GM23338 (cell line): Measurements from ENCODE around the gene CLIP2. TPM values are rescaled to one million over a fixed set of nuclear protein-coding genes. Genes with fewer than 3 reads are reported as not detected.

Source experiments
- ATAC-seq: fragments of 200-7000 bp; cut with Tn5 transposase; 3 replicates; pipeline ENCODE4 v1.9.1; 2020
- DNase-seq: peaks from one replicate; pipeline ENCODE4 v3.0.0-alpha.2; 2015; ENCODE audit warnings: low spot score
- H2AFZ ChIP-seq: fragments of 200-600 bp; sonication (generic); 2 replicates; pipeline ENCODE4 v1.8.0; 2016; ENCODE audit warnings: antibody characterized with exemption, mild to moderate bottlenecking, moderate library complexity
- H3F3A ChIP-seq: fragments of 200-600 bp; sonication (generic); replicated peaks from 2 replicates; pipeline ENCODE4 v1.8.0; 2017; ENCODE audit warnings: antibody characterized with exemption, mixed run types, low read depth
- H3K27ac ChIP-seq: fragments of 200-600 bp; sonication (generic); 2 replicates; pipeline ENCODE4 v1.6.1; 2016; ENCODE audit warnings: low read depth
- H3K27me3 ChIP-seq: fragments of 200-600 bp; sonication (generic); 2 replicates; pipeline ENCODE4 v1.8.0; 2016; ENCODE audit warnings: mild to moderate bottlenecking, mixed run types, moderate library complexity; ENCODE audit not compliant: insufficient read depth
- H3K36me3 ChIP-seq: fragments of 200-600 bp; sonication (generic); 2 replicates; pipeline ENCODE4 v1.8.0; 2016; ENCODE audit warnings: mild to moderate bottlenecking; ENCODE audit not compliant: insufficient read depth
- H3K4me1 ChIP-seq: fragments of 200-600 bp; sonication (generic); 2 replicates; pipeline ENCODE4 v1.8.0; 2016; ENCODE audit warnings: mild to moderate bottlenecking, moderate library complexity; ENCODE audit not compliant: insufficient read depth
- H3K4me2 ChIP-seq: fragments of 200-600 bp; sonication (generic); 2 replicates; pipeline ENCODE4 v1.7.1; 2017; ENCODE audit warnings: mixed run types
- H3K4me3 ChIP-seq: fragments of 200-600 bp; sonication (generic); 2 replicates; pipeline ENCODE4 v1.6.1; 2016; ENCODE audit warnings: mixed run types
- H3K79me2 ChIP-seq: fragments of 200-600 bp; sonication (generic); replicated peaks from 2 replicates; pipeline ENCODE4 v1.8.0; 2017; ENCODE audit warnings: mild to moderate bottlenecking; ENCODE audit not compliant: insufficient read depth
- H3K9me2 ChIP-seq: fragments of 200-600 bp; sonication (generic); 2 replicates; pipeline ENCODE4 v1.8.0; 2017; ENCODE audit not compliant: insufficient read depth
- H4K20me1 ChIP-seq: fragments of 200-600 bp; sonication (generic); replicated peaks from 2 replicates; pipeline ENCODE4 v1.8.0; 2017; ENCODE audit warnings: mild to moderate bottlenecking; ENCODE audit not compliant: insufficient read depth
- H3K27ac Mint-ChIP-seq: 2 replicates; pipeline ENCODE4 v1.8.0; 2020; ENCODE audit warnings: inconsistent platforms, mild to moderate bottlenecking, moderate library complexity, mixed read lengths
- H3K27me3 Mint-ChIP-seq: 3 replicates; pipeline ENCODE4 v1.8.0; 2022; ENCODE audit warnings: low read depth, mild to moderate bottlenecking, moderate library complexity, mixed read lengths, inconsistent platforms; ENCODE audit not compliant: insufficient read depth, poor library complexity
- H3K36me3 Mint-ChIP-seq: 3 replicates; pipeline ENCODE4 v1.8.0; 2021; ENCODE audit warnings: low read depth, mild to moderate bottlenecking, inconsistent platforms, moderate library complexity, mixed read lengths
- H3K4me1 Mint-ChIP-seq: 3 replicates; pipeline ENCODE4 v1.8.0; 2020; ENCODE audit warnings: mild to moderate bottlenecking, inconsistent platforms, mixed read lengths
- H3K4me3 Mint-ChIP-seq: 3 replicates; pipeline ENCODE4 v1.8.0; 2021; ENCODE audit warnings: moderate library complexity, mild to moderate bottlenecking, inconsistent platforms, mixed read lengths
- H3K9me3 Mint-ChIP-seq: 3 replicates; pipeline ENCODE4 v1.8.0; 2020; ENCODE audit warnings: moderate library complexity, mild to moderate bottlenecking, inconsistent platforms, mixed read lengths
- CTCF ChIP-seq, 2 experiments: fragments of 200-600 bp in 1 of 2; sonication (generic) in 1 of 2; conservative IDR thresholded peaks; 2 replicates each; pipeline versions ENCODE4 v1.5.1 to v1.6.1; 2016 to 2017; ENCODE audit warnings: antibody characterized with exemption in 2 of 2, low read depth in 2 of 2, mild to moderate bottlenecking in 2 of 2, moderate library complexity in 1 of 2
- ETS1 ChIP-seq: IDR thresholded peaks from 2 replicates; pipeline ENCODE4 v1.6.1; 2016; ENCODE audit warnings: antibody characterized with exemption
- EZH2 ChIP-seq: fragments of 200-600 bp; sonication (generic); IDR thresholded peaks from one replicate; pipeline ENCODE4 v1.8.0; 2017; ENCODE audit warnings: antibody characterized with exemption, mild to moderate bottlenecking, low read depth; ENCODE audit not compliant: unreplicated experiment
- EZH2phosphoT487 ChIP-seq: fragments of 200-600 bp; sonication (generic); IDR thresholded peaks from one replicate; pipeline ENCODE4 v1.8.1; 2018; ENCODE audit warnings: antibody characterized with exemption; ENCODE audit not compliant: unreplicated experiment
- JUNB ChIP-seq: IDR thresholded peaks from one replicate; pipeline ENCODE4 v1.6.1; 2016; ENCODE audit warnings: antibody characterized with exemption; ENCODE audit not compliant: unreplicated experiment
- NANOG ChIP-seq: IDR thresholded peaks from 2 replicates; pipeline ENCODE4 v1.6.1; 2016; ENCODE audit warnings: antibody characterized with exemption, borderline replicate concordance
- POLR2AphosphoS5 ChIP-seq: IDR thresholded peaks from 2 replicates; pipeline ENCODE4 v1.6.1; 2016; ENCODE audit warnings: antibody characterized with exemption, low read depth
- REST ChIP-seq: IDR thresholded peaks from one replicate; pipeline ENCODE4 v1.6.1; 2018; ENCODE audit warnings: antibody characterized with exemption; ENCODE audit not compliant: unreplicated experiment
- STAT1 ChIP-seq: IDR thresholded peaks from one replicate; pipeline ENCODE4 v1.6.1; 2016; ENCODE audit warnings: antibody characterized with exemption; ENCODE audit not compliant: unreplicated experiment
- ZNF114 ChIP-seq: fragments of 250-450 bp; sonication (Bioruptor Pico); IDR thresholded peaks from 2 replicates; pipeline ENCODE4 v1.5.0; 2020; ENCODE audit warnings: mild to moderate bottlenecking, moderate library complexity
- ZNF331 ChIP-seq: fragments of 250-450 bp; sonication (Bioruptor Pico); IDR thresholded peaks from 2 replicates; pipeline ENCODE4 v1.5.0; 2020; ENCODE audit warnings: low read depth, mild to moderate bottlenecking, moderate library complexity
- polyA plus RNA-seq: library from polyadenylated mRNA; unstranded; fragments of >200 nt; fragmentation: Nextera tagmentation; extraction: Ambion mirVana; gene quantifications from 2 replicates; pipeline ENCODE4 v1.2.1, GENCODE V29; 2016
- total RNA-seq: library from RNA; depleted of rRNA; stranded (reverse); fragments of >200 nt; shearing (Covaris generic); gene quantifications from 2 replicates; pipeline ENCODE4 v1.2.3, GENCODE V29; 2014

CLIP2 gene
- total and polyA plus RNA-seq, 2 experiments from 2014 or later = 8.1 to 51.9 TPM

- TF ChIP-seq JUNB (no peak), EZH2phosphoT487 (no peak), REST (no peak), CTCF (conservative IDR thresholded peaks at IDR 0.05; ENCODE audit: low read depth in 2 of 2) (no peak), ETS1 (no peak), EZH2 (no peak), POLR2AphosphoS5 (no peak)
These were observed 61.5 kb downstream of the CLIP2 start (continued) for GRCh38 chr7:74350751-74351150.

- no peak overlapping the region for H3K27ac ChIP-seq
- Mint-ChIP-seq H3K9me3 (no peaks in the 10 kb centered on the region), H3K27ac (no peak overlapping the region), H3K36me3 (peaks cover 43% of the 10 kb centered on the region), H3K4me1 (no peaks in the 10 kb centered on the region), H3K27me3 (peaks cover 9% of the 10 kb centered on the region), H3K4me3 (no peak overlapping the region)
- H3K4me1 ChIP-seq = no peaks in the 10 kb centered on the region
- no peak overlapping the region for H3K4me2 ChIP-seq
- no peak overlapping the region for H2AFZ ChIP-seq
- no peaks in the 10 kb centered on the region; the same call in 1 of the 2 replicates for H3K36me3 ChIP-seq
- H3F3A ChIP-seq = no peaks in the 10 kb centered on the region
- DNase-seq = no peak
- no peak for ATAC-seq
- H3K79me2 ChIP-seq = no peaks in the 10 kb centered on the region
- no peak overlapping the region for H3K4me3 ChIP-seq
- peaks cover 6% of the 10 kb centered on the region for H4K20me1 ChIP-seq
- H3K27me3 ChIP-seq = no peaks in the 10 kb centered on the region
- H3K9me2 ChIP-seq = no peaks in the 10 kb centered on the region
- TF ChIP-seq POLR2AphosphoS5 = no peak
- no peak for TF ChIP-seq ZNF114
- no peak for TF ChIP-seq JUNB
- no peak for TF ChIP-seq EZH2phosphoT487
- no peak for TF ChIP-seq STAT1
- TF ChIP-seq NANOG = no peak
- no peak for TF ChIP-seq ZNF331 (CRISPR knock-in tag)
- TF ChIP-seq CTCF (conservative IDR thresholded peaks at IDR 0.05; ENCODE audit: low read depth in 2 of 2) = no peak
- no peak for TF ChIP-seq EZH2
These were observed 62.6 kb downstream of the CLIP2 start for GRCh38 chr7:74351836-74352235.
